C4-2B (cell line): Measurements from ENCODE around the gene P3R3URF.

Experiments used
- H3K27ac ChIP-seq: fragments of 450-650 bp; 2 replicates; pipeline ENCODE4 v1.5.1; 2017
- ZFX ChIP-seq: fragments of 450-650 bp; IDR thresholded peaks from 2 replicates; pipeline ENCODE4 v1.6.1; 2017
- TF ChIP-seq, protein P1 (sequence below): fragments of 450-650 bp; conservative IDR thresholded peaks from 2 replicates; pipeline ENCODE4 v1.5.1; 2017; ENCODE audit warnings: mild to moderate bottlenecking

The P3R3URF gene

DNA sequence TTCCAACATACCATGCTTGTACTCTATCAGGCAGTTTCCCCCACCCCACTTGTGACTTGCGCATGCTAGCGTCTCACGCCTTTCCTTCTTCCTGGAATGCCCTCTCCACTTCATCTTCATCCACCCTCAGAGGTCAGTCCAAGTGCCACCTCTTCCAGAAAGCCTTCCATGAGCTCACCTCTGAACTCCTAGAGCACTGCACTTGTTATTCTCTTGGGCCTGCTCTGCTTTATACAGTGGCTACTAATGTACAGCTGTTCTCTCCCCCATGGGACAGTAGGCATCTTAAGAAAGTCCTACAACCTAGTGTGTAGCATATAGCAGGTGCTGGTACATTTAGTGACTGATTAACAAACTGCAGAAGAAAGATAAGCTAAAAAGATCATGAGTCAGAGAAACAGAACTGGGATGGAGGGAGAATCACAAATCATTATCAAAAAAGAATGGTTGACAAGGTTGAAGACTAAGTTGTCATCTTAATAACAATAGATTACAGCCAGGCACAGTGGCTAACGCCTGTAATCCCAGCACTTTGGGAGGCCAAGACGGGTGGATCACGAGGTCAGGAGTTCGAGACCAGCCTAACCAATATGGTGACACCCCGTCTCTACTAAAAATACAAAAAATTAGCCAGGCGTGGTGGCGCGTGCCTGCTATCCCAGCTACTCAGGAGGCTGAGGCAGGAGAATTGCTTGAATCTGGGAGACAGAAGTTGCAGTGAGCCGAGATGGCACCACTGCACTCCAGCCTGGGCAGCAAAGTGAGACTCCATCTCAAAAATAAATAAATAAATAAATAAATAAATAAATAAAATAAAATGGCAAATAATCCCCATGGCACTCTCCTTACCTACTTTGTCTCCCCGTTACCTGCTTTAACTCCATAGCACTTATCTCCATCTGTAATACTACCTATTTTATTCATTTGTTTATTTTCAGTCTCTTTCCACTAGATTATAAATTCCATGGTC is 17.7 kb downstream of the P3R3URF start:
- TF ChIP-seq ZFX = no peak
- TF ChIP-seq, protein P1, sequence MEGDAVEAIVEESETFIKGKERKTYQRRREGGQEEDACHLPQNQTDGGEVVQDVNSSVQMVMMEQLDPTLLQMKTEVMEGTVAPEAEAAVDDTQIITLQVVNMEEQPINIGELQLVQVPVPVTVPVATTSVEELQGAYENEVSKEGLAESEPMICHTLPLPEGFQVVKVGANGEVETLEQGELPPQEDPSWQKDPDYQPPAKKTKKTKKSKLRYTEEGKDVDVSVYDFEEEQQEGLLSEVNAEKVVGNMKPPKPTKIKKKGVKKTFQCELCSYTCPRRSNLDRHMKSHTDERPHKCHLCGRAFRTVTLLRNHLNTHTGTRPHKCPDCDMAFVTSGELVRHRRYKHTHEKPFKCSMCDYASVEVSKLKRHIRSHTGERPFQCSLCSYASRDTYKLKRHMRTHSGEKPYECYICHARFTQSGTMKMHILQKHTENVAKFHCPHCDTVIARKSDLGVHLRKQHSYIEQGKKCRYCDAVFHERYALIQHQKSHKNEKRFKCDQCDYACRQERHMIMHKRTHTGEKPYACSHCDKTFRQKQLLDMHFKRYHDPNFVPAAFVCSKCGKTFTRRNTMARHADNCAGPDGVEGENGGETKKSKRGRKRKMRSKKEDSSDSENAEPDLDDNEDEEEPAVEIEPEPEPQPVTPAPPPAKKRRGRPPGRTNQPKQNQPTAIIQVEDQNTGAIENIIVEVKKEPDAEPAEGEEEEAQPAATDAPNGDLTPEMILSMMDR = no peak
- H3K27ac ChIP-seq = no peak overlapping the region

DNA sequence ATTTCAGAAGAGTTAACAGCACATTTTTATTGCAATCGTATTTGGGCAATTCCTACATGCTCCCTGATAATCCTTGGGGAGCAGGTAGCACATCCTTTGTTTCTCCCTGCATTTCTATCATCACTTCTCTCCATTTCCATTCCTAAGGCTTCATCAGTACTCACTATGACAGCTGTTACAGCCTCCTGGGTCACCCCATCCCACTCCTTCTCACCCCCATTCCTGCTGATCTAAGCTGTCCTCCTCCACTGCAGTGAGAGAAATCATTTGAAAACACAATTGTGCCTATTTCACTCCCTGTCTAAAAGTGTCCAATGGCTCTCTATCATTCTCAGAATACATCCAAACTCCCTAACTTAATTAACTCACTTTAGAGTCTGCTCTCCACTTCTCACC is 18.4 kb downstream of the P3R3URF start:
- H3K27ac ChIP-seq = no peak overlapping the region
- TF ChIP-seq, protein P1 = no peak
- TF ChIP-seq ZFX = no peak

DNA sequence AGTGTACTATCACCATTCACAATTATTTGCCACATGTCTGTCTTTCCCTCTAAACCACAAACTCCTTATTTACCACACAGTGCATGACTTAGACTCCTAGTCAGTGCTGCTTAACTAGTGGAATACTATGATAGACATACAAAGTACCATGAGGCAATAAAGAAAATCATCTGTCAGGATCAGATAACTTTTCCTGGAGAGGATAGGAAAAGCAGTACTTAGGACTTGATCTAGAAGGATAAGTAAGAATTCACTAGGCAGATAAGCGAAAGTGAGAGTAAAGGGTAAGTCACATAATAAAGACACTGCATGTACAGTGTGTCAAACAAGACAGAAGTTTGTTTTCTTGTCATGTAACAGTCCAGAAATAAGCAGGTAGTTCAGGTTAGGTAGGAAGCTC is 22.6 kb downstream of the P3R3URF start:
- no peak overlapping the region for H3K27ac ChIP-seq
- no peak for TF ChIP-seq ZFX
- TF ChIP-seq, protein P1 = no peak

DNA sequence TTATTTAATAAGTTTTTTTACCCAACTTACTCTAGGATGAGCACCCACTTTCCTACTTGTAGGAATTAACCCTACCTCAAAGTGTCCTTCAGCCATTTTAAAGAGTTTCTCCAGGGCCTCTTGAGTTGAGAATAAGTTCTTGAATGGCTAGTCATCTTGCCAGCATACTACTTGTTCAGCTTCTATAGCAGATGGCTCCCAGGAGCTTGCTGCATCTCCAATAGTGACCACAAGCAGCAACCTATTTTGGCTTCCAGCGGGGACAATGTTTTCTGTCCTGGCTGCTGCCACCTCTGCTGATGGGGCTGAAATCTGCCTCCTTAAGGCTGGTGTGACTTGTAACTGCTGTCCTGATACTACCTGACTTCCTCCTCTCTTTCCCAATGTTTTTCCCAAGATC is 23.1 kb downstream of the P3R3URF start:
- TF ChIP-seq, protein P1 = no peak
- TF ChIP-seq ZFX = no peak

DNA sequence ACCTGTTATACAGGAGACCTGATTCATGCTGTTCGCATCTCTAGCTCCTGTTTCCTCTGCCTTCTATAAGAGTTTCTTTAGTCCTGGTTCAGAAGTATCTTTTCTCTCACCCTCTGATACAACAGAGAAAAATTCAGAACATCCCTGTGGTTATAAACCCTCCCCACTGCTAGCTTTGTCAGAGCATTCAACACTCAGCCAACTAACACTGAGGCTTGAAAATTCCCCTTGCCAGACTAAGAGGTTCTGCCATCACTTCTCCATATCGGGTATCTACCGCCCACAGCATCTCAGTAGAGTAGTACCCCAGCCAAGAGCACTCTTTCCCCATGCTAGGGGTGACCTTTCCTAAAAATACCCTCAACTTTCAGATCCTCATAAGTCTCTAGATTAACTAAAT is 24.3 kb downstream of the P3R3URF start:
- no peak overlapping the region for H3K27ac ChIP-seq
- no peak for TF ChIP-seq ZFX
- TF ChIP-seq, protein P1 = no peak

More for the DNA sequence above, 23.1 kb downstream of the P3R3URF start:
- no peak overlapping the region for H3K27ac ChIP-seq

DNA sequence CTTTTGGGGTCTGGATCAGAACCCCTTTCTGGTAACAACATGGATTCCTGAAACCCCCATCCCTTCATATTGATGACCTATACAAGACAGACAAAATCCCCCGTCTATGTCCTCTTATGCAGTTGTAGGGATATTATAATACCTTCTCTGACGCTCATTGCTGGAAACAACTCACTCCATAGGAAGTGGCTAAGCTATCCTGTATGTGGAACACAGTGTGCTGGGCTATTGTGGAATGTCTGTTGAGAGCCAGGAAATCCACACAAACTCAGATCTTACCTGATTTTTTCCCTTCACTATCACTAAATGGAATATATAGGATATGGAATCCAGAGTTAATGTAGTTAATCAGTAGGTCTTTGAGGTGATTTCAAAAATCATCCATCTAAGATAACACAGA is 26.2 kb downstream of the P3R3URF start:
- H3K27ac ChIP-seq = no peak overlapping the region
- TF ChIP-seq, protein P1 = no peak
- no peak for TF ChIP-seq ZFX

DNA sequence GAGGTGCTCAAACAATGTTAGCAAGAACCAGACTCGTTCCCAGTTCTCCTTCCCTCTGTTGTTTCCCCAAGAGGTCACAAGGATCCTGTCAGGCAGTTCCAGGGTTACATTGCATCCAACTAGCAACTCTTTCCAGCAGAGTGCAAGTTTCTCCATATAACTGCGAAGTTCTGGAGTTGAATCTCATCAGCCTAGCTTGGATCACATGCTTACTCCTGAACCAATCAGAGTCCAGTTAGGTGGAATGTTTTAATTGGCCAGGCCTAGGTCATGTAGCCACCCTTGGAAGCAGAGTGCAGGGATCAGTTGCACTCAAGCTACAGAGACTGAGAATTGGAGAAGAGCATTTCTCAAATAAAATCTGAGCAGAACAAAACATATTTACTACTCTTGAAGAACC is 28.0 kb downstream of the P3R3URF start:
- no peak overlapping the region for H3K27ac ChIP-seq
- TF ChIP-seq, protein P1 = no peak
- TF ChIP-seq ZFX = no peak
